ENCODE data around the gene CCDC88C.

The CCDC88C gene

DNA sequence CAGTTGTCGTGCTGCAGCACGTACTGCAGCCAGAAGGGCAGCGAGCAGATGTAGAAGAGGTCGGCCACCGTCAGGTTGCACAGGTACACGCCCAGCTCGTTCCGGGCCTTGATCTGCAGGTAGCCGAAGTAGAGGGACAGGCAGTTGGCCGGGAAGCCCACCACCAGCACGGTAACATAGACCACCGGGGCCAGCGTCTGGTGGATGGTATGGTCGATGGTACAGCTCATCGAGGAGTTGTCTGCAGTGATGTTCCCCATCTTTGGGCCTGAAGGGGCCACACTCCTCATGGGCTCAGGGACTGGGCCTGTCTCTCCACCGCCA is 182.9 kb downstream of the CCDC88C start:
- no peak for TF ChIP-seq CTCF (IDR thresholded peaks at IDR 0.05)

GRCh38 chr14:91233936-91234790 is 183.5 kb downstream of the CCDC88C start:
- no peak for DNase-seq
- H3K36me3 ChIP-seq: peaks cover 7 to 20% (median 16%) of the 10 kb centered on the region in 3 donors
- peaks cover 0 to 20% (median 18%) of the 10 kb centered on the region in 3 donors for H3K9me3 ChIP-seq
- no peaks in the 10 kb centered on the region for H3K4me1 ChIP-seq
- no peaks in the 10 kb centered on the region for H3K27me3 ChIP-seq
- intact Hi-C loops (cut with DNase I; ENCODE audit: low total_unique reads): no loop called here
- H3K27ac ChIP-seq: no peak overlapping the region
- TF ChIP-seq CTCF (IDR thresholded peaks at IDR 0.05): no peak
- no peak overlapping the region for H3K4me3 ChIP-seq

More for the DNA sequence above, 182.9 kb downstream of the CCDC88C start:
- Histone ChIP-seq H3K27ac (no peak overlapping the region), H3K4me1 (no peaks in the 10 kb centered on the region), H3K9me3 (peaks cover 0 to 20% (median 18%) of the 10 kb centered on the region in 3 donors), H3K4me3 (no peak overlapping the region), H3K27me3 (no peaks in the 10 kb centered on the region), H3K36me3 (peaks cover 7 to 15% (median 10%) of the 10 kb centered on the region in 3 donors)
- intact Hi-C loops (cut with DNase I; ENCODE audit: low total_unique reads): no loop called here
- DNase-seq: no peak

GRCh38 chr14:91232603-91233002 is 185.0 kb downstream of the CCDC88C start:
- DNase-seq: no peak
- intact Hi-C loops (cut with DNase I; ENCODE audit: low total_unique reads): no loop called here
- TF ChIP-seq CTCF (IDR thresholded peaks at IDR 0.05): no peak
- H3K9me3 ChIP-seq: peaks cover 0 to 20% (median 18%) of the 10 kb centered on the region in 3 donors
- no peak overlapping the region for H3K27ac ChIP-seq
- no peaks in the 10 kb centered on the region for H3K27me3 ChIP-seq
- no peak overlapping the region for H3K4me3 ChIP-seq
- H3K4me1 ChIP-seq: no peaks in the 10 kb centered on the region
- H3K36me3 ChIP-seq: peaks cover 7 to 27% (median 18%) of the 10 kb centered on the region in 3 donors

- Histone ChIP-seq H3K27ac (no peak overlapping the region), H3K4me3 (no peak overlapping the region), H3K36me3 (peaks cover 7 to 27% (median 18%) of the 10 kb centered on the region in 3 donors), H3K27me3 (no peaks in the 10 kb centered on the region), H3K4me1 (no peaks in the 10 kb centered on the region), H3K9me3 (peaks cover 0 to 20% (median 18%) of the 10 kb centered on the region in 3 donors)
- no peak for TF ChIP-seq CTCF (IDR thresholded peaks at IDR 0.05)
- intact Hi-C loops (cut with DNase I; ENCODE audit: low total_unique reads): no loop called here
- DNase-seq: no peak
Observed at GRCh38 chr14:91232052-91232451, 185.6 kb downstream of the CCDC88C start.

- intact Hi-C loops (cut with DNase I; ENCODE audit: low total_unique reads): no loop called here
- Histone ChIP-seq H3K27ac (no peak overlapping the region), H3K27me3 (no peaks in the 10 kb centered on the region), H3K4me3 (no peak overlapping the region), H3K36me3 (peaks cover 7 to 27% (median 18%) of the 10 kb centered on the region in 3 donors), H3K4me1 (no peaks in the 10 kb centered on the region), H3K9me3 (peaks cover 0 to 20% (median 18%) of the 10 kb centered on the region in 3 donors)
- no peak for TF ChIP-seq CTCF (IDR thresholded peaks at IDR 0.05)
- DNase-seq: no peak
Observed at GRCh38 chr14:91231446-91231845, 186.2 kb downstream of the CCDC88C start.

Measured in tibial artery (tissue), 4 donors.